ENCODE data around the gene PADI1. TPM values are rescaled to one million over a fixed set of nuclear protein-coding genes. Genes with fewer than 3 reads are reported as not detected.

The PADI1 gene
- total and polyA plus RNA-seq, 2 of the 8 experiments (the other 6 are each of a cell fraction or from before 2014, with no cell fraction given) = 0.20 to 0.30 TPM

DNA sequence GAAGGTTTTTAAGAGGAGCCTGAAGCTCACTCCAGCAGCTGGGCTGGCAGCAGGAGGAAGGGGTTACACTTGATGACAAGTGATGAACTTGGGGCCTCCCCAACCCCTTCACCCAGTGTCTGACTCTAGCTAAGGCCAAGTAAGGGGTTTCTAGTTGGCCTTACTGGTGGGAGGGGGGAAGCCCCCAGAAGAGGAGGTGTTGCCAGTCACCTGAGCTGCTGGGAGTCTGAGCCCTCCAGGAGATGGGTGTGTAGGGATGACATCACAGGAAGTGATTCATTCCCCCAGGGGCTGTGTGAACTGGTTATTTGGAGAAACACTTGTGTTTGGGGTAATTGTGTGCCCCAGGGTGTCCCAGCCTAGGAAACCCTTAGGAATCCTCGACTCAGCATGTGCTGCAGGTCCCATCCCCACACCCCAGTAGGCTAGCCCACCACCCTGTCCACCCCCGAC, 3.1 kb downstream of the PADI1 start (continued):
- TF ChIP-seq SAP30 (IDR thresholded peaks at IDR 0.05; ENCODE audit: insufficient read depth, insufficient replicate concordance, low read length) = no peak
- no peak for TF ChIP-seq CBX8 (IDR thresholded peaks at IDR 0.05; ENCODE audit: borderline replicate concordance, low read depth, low read length)
- no peak for TF ChIP-seq SP2 (IDR thresholded peaks at IDR 0.05; ENCODE audit: low read length)
- TF ChIP-seq EP300 (IDR thresholded peaks at IDR 0.05; ENCODE audit: borderline replicate concordance in 1 of 2, low read depth in 2 of 2, low read length in 2 of 2) = no peak
- TF ChIP-seq, protein P1, sequence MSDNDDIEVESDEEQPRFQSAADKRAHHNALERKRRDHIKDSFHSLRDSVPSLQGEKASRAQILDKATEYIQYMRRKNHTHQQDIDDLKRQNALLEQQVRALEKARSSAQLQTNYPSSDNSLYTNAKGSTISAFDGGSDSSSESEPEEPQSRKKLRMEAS (IDR thresholded peaks at IDR 0.05) = no peak
- TF ChIP-seq SUZ12 (IDR thresholded peaks at IDR 0.05; ENCODE audit: low read length) = no peak
- no peak for TF ChIP-seq RNF2 (IDR thresholded peaks at IDR 0.05; ENCODE audit: borderline replicate concordance, low read depth, low read length, missing control alignments, poor library complexity, severe bottlenecking)
- TF ChIP-seq KDM5A (IDR thresholded peaks at IDR 0.05; ENCODE audit: low read length) = no peak
